AG09309 (cell line): ENCODE results near the gene RLF.

ENCODE experiments used
- DNase-seq: peaks from one replicate; pipeline ENCODE4 v3.0.0-alpha.2; 2010; ENCODE audit warnings: low read depth
- H3K4me3 ChIP-seq: 2 replicates; pipeline ENCODE4 v1.5.1; 2011; ENCODE audit warnings: mild to moderate bottlenecking, low read depth, low read length, moderate library complexity; ENCODE audit not compliant: control insufficient read depth
- CTCF ChIP-seq: IDR thresholded peaks from 2 replicates; pipeline ENCODE4 v1.5.1; 2011; ENCODE audit warnings: mild to moderate bottlenecking, low read depth, low read length, inconsistent platforms; ENCODE audit not compliant: insufficient read depth, control insufficient read depth; ENCODE audit errors: missing control alignments

The RLF gene

GRCh38 chr1:40267767-40268187 is 106.6 kb downstream of the RLF start:
- DNase-seq, result peak; percentile 95
- H3K4me3 ChIP-seq, result no peak overlapping the region
- TF ChIP-seq CTCF, result no peak

GRCh38 chr1:40268211-40268610 is 107.0 kb downstream of the RLF start:
- TF ChIP-seq CTCF, result no peak
- no peak for DNase-seq
- H3K4me3 ChIP-seq, result no peak overlapping the region

- TF ChIP-seq CTCF, result no peak
- H3K4me3 ChIP-seq, result no peak overlapping the region
- DNase-seq, result no peak
Observed at GRCh38 chr1:40270152-40270834, 109.1 kb downstream of the RLF start.

- TF ChIP-seq CTCF, result no peak
- DNase-seq, result no peak
- no peak overlapping the region for H3K4me3 ChIP-seq
Observed at GRCh38 chr1:40272653-40273213, 111.5 kb downstream of the RLF start.

GRCh38 chr1:40273547-40274166 is 112.5 kb downstream of the RLF start:
- DNase-seq, result no peak
- no peak for TF ChIP-seq CTCF
- no peak overlapping the region for H3K4me3 ChIP-seq

GRCh38 chr1:40274331-40274730 is 113.1 kb downstream of the RLF start:
- TF ChIP-seq CTCF, result no peak
- H3K4me3 ChIP-seq, result no peak overlapping the region
- no peak for DNase-seq

- TF ChIP-seq CTCF, result no peak
- no peak overlapping the region for H3K4me3 ChIP-seq
- no peak for DNase-seq
Observed at GRCh38 chr1:40276122-40276521, 114.9 kb downstream of the RLF start.
